ENCODE measurements around the gene OGDHL.

Gene OGDHL

DNA sequence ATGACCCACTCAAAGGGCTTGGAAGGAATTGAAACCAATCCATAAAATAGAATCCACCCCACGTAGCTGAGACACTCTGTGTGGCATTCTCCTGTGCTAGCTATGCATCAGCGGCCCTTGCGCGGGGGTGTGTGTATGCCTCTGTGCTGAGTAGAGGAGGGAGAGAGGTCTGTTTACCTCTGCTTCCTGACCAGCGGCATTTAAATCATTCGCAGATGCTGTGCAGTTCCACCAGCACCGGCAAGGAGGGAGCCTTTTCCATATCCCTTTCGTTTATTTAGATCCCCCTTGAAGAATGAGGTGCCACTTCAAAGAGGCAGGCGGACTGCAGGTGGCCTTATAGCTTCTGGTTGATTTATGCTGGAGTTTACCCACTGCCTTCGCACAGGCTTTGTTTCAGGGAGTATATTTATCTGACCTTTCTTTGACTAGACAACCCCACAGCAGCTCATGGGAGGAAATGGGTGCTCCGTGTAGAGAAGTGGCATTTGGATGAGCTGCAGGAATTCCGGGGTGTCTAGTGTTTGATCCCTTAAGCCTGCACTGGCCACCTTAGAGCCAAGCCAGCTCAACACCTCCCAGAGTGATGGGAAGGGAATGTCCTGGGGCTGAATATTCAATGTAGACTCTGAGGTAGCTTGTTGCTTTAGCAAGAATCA lies 71.3 kb downstream of the OGDHL start:
- DNase-seq (ENCODE audit: low read depth in 2 of 2), result no peak

DNA sequence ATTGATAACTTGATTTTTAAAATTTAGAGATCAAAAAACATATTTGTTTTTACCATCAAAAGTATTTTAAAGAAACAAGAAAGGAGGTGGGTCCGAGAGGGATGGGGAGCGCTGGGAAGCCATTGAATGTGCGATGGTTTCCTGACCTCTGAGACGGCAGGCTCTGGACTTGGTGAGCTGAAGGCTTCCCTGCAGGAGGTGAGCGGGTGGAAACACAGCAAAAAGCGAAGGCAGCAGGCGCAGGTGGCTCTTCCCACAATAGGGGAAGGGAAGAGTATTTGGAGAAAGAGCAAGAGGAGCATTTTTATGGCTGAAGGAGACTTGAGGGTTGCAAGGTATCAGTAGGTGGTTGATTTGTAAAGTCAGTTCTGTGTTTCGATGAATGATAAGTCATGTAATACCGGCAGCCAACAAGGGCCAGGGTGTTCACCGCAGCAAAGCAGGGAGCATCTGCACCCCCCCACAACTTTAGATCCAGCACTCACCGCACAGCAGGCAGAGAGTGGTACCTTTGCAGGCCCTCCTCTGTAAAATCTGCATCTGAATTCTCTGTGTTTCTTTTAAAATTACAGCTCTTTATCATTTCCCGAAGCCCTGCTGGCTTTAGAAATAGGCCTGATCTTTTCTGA lies 72.1 kb downstream of the OGDHL start:
- no peak for DNase-seq (ENCODE audit: low read depth in 2 of 2)

DNA sequence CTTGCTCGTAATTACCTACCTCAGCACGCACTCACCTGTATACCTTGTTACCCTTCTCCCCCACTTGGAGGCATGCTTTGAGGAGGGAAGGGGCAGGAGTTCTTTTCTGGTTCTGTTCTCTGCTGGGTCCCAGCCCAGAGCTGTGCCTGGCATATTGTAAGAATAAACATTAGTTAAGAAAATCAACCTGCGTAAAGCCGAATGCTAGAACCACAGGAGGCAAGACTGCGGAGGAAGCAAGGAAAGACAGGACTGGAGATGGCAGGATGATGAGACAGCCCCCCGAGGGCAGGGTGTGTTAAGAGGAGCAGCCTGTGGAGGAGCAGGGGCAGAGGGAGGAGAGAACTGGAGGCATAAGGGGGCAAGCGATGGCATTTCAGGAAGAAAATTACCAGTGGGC lies 73.2 kb downstream of the OGDHL start:
- no peak for DNase-seq (ENCODE audit: low read depth in 2 of 2)

DNA sequence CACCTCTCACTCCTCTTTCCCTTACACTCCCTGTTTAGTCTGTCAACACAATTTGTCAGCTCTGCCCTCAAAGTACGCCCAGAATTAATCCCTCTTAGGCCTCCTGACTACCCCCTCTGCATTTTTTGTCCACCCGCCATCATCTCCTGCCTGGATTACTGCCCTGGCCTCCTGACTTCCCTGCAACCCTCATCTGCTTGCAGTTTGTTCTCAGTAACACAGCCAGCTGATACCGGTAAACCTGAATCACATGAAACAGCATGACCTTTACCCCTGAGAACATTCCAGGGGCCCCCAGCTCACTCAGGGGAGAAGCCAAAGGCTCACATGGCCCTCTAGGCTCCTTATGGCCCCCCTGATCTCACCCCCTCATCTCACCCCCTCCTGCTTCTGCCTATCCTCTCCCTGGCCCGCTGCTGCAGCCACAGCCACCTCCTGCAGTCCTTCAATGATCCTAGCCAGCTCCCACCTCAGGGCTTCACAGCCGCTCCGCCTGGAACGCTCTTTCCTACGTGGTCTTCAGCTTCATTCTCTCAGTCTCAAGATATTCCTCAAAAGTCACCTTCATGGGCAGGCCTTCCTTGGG lies 73.8 kb downstream of the OGDHL start:
- no peak for DNase-seq (ENCODE audit: low read depth in 2 of 2)

DNA sequence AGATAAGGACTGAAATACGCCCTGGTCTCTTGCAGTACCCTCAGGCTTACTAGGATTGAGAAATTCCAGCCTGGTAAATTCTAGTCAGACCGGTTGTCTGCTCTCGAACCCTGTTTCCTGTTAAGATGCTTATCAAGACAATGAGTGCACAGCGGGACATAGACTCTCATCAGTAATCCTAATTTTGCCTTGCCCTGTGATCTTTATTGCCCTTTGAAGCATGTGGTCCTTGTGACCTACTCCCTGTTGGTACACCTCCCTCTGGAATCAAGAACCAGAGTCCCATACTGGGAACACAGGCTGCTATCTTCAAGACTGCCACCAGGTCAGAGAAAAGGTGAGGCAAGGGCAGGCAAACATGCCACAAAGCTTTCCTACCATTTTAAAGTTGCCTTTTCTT lies 75.5 kb downstream of the OGDHL start:
- DNase-seq (ENCODE audit: low read depth in 2 of 2), result no peak

All from stimulated activated CD4-positive, alpha-beta T cell treated with anti-CD3 and anti-CD28 coated beads, Interleukin-15, amount 100 ng/mL, for 48 hours (primary cell).